HepG2 (cell line): Measurements from ENCODE around the gene TXN. TPM values are rescaled to one million over a fixed set of nuclear protein-coding genes. Genes with fewer than 3 reads are reported as not detected.

ENCODE experiments used
- AGO2 ChIP-seq: fragments of 200-400 bp; formaldehyde crosslinking; optimal IDR thresholded peaks from 2 replicates; pipeline ENCODE3; 2017; ENCODE audit warnings: mild to moderate bottlenecking, low read depth, low read length, moderate library complexity
- BCL6 ChIP-seq: IDR thresholded peaks from 2 replicates; pipeline ENCODE4 v1.6.1; 2016; ENCODE audit warnings: missing genetic modification reagents, missing compliant biosample characterization
- CAMTA2 ChIP-seq: sonication (generic); formaldehyde crosslinking; IDR thresholded peaks from 2 replicates; pipeline ENCODE4 v1.4.0; 2020; ENCODE audit warnings: mild to moderate bottlenecking, missing genetic modification reagents, borderline replicate concordance
- FOXP1 ChIP-seq, 2 experiments: fragments of 450-650 bp in 1 of 2; IDR thresholded peaks; 2 replicates each; pipeline ENCODE4 v1.6.1; 2017 to 2018; ENCODE audit warnings: antibody characterized with exemption in 1 of 2
- GMEB1 ChIP-seq: sonication (generic); formaldehyde crosslinking; IDR thresholded peaks from 2 replicates; pipeline ENCODE4 v1.5.1; 2020; ENCODE audit warnings: missing genetic modification reagents, mild to moderate bottlenecking, borderline replicate concordance
- SOX5 ChIP-seq: IDR thresholded peaks from 2 replicates; pipeline ENCODE4 v1.6.1; 2016; ENCODE audit warnings: borderline replicate concordance
- SOX6 ChIP-seq, 2 experiments: fragments of 450-650 bp in 1 of 2; sonication (generic) in 1 of 2; formaldehyde crosslinking in 1 of 2; IDR thresholded peaks; 2 replicates each; pipeline versions ENCODE4 v1.4.0 to v1.6.1; 2017 to 2020; ENCODE audit warnings: antibody characterized with exemption in 1 of 2, mild to moderate bottlenecking in 1 of 2, missing genetic modification reagents in 1 of 2
- TCF7 ChIP-seq: sonication (generic); IDR thresholded peaks from 2 replicates; pipeline ENCODE4 v1.6.1; 2016; ENCODE audit warnings: antibody characterized with exemption, low read depth
- ZBTB2 ChIP-seq: sonication (generic); formaldehyde crosslinking; IDR thresholded peaks from 2 replicates; pipeline ENCODE4 v1.8.0; 2022; ENCODE audit warnings: low read depth, missing genetic modification reagents
- ZNF33A ChIP-seq: sonication (generic); formaldehyde crosslinking; IDR thresholded peaks from 2 replicates; pipeline ENCODE4 v1.5.1; 2020; ENCODE audit warnings: missing genetic modification reagents, mild to moderate bottlenecking, moderate library complexity, borderline replicate concordance
- ZNF629 ChIP-seq: sonication (generic); formaldehyde crosslinking; conservative IDR thresholded peaks from 2 replicates; pipeline ENCODE4 v1.5.0; 2020; ENCODE audit warnings: missing genetic modification reagents
- ZSCAN9 ChIP-seq: IDR thresholded peaks from 2 replicates; pipeline ENCODE4 v1.6.1; 2016; ENCODE audit warnings: borderline replicate concordance
- polyA plus RNA-seq, 8 experiments: library from polyadenylated mRNA; depleted of rRNA in 3 of 8; stranded (reverse) in 7 of 8; unstranded in 1 of 8; fragments of >200 nt; fragmentation: Illumina TruSeq in 4 of 8; extraction: Trizol in 4 of 8; gene quantifications; 2 replicates each; pipeline versions ENCODE4 v1.2.1 to v1.2.3, GENCODE V29; 2011 to 2016; ENCODE audit warnings: low read depth in 4 of 8, missing spikeins in 1 of 8, mixed read lengths in 1 of 8; ENCODE audit not compliant: insufficient read depth in 1 of 8
- total RNA-seq, 5 experiments: library from RNA; depleted of rRNA; stranded (reverse); fragments of >200 nt; fragmentation: Illumina TruSeq; extraction: Trizol; gene quantifications; 2 replicates each; pipeline ENCODE4 v1.2.3, GENCODE V29; 2016; ENCODE audit warnings: low read depth in 1 of 5
- TF ChIP-seq, protein P1 (sequence below): sonication (generic); formaldehyde crosslinking; IDR thresholded peaks from 2 replicates; pipeline ENCODE4 v1.4.0; 2020; ENCODE audit warnings: missing genetic modification reagents

Gene TXN
- total and polyA plus RNA-seq, 2 of the 13 experiments (the other 11 are each of a cell fraction or from before 2014, with no cell fraction given), result 364 to 470 TPM

GRCh38 chr9:110251212-110251611, 5.1 kb downstream of the TXN start (continued):
- no peak for TF ChIP-seq FOXP1 (IDR thresholded peaks at IDR 0.05)
- peak; percentile 29; the same call in 1 of the 2 replicates for TF ChIP-seq FOXP1 (CRISPR knock-in tag; IDR thresholded peaks at IDR 0.05)
- TF ChIP-seq ZBTB2 (CRISPR knock-in tag), result no peak
- no peak for TF ChIP-seq AGO2
- peak; percentile 59; the same call in 1 of the 2 replicates for TF ChIP-seq SOX5 (CRISPR knock-in tag)
- no peak for TF ChIP-seq ZNF629 (CRISPR knock-in tag)
- no peak for TF ChIP-seq ZSCAN9 (CRISPR knock-in tag)
- no peak for TF ChIP-seq SOX6 (IDR thresholded peaks at IDR 0.05)
- TF ChIP-seq SOX6 (CRISPR knock-in tag; IDR thresholded peaks at IDR 0.05), result peak; percentile 28; the same call in 1 of the 2 replicates
- TF ChIP-seq, protein P1, sequence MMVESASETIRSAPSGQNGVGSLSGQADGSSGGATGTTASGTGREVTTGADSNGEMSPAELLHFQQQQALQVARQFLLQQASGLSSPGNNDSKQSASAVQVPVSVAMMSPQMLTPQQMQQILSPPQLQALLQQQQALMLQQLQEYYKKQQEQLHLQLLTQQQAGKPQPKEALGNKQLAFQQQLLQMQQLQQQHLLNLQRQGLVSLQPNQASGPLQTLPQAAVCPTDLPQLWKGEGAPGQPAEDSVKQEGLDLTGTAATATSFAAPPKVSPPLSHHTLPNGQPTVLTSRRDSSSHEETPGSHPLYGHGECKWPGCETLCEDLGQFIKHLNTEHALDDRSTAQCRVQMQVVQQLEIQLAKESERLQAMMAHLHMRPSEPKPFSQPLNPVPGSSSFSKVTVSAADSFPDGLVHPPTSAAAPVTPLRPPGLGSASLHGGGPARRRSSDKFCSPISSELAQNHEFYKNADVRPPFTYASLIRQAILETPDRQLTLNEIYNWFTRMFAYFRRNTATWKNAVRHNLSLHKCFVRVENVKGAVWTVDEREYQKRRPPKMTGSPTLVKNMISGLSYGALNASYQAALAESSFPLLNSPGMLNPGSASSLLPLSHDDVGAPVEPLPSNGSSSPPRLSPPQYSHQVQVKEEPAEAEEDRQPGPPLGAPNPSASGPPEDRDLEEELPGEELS, result 0 out of 2 replicates have a peak, but pooled peaks have one; percentile 35
- TF ChIP-seq CAMTA2 (CRISPR knock-in tag), result no peak
- no peak for TF ChIP-seq GMEB1 (CRISPR knock-in tag)
- no peak for TF ChIP-seq ZNF33A (CRISPR knock-in tag)
- TF ChIP-seq BCL6, result peak; percentile 93
- TF ChIP-seq TCF7, result peak; percentile 34
